Right kidney (tissue), 1 donor: ENCODE data around the gene UBA6.
"Not testable (repeated sequence)": the region's sequence is repeated elsewhere in the genome, so short reads cannot be mapped to it uniquely, and the experiment has no call there.

Source experiments
- DNase-seq: peaks from one replicate; pipeline ENCODE4 v3.0.0-alpha.2; 2016

Gene UBA6

GRCh38 chr4:67714248-67714583, 13.3 kb upstream of the UBA6 start:
- DNase-seq: no peak

GRCh38 chr4:67713529-67714247, 12.7 kb upstream of the UBA6 start:
- no peak for DNase-seq

- no peak for DNase-seq
Observed at GRCh38 chr4:67712650-67713528, 11.9 kb upstream of the UBA6 start.

- no peak for DNase-seq
Observed at GRCh38 chr4:67712000-67712625, 11.2 kb upstream of the UBA6 start.

- not testable (repeated sequence) for DNase-seq
Observed at GRCh38 chr4:67706682-67707081, 5.7 kb upstream of the UBA6 start.

- no peak for DNase-seq
Observed at GRCh38 chr4:67704843-67705242, 3.9 kb upstream of the UBA6 start.

- DNase-seq: no peak
Observed at GRCh38 chr4:67702166-67702565, 1.2 kb upstream of the UBA6 start.

GRCh38 chr4:67701517-67701850, 529 bp upstream of the UBA6 start:
- DNase-seq: no peak

- DNase-seq: no peak
Observed at GRCh38 chr4:67700116-67700737, 728 bp downstream of the UBA6 start.

GRCh38 chr4:67699603-67700002, 1.4 kb downstream of the UBA6 start:
- DNase-seq: no peak

- no peak for DNase-seq
Observed at GRCh38 chr4:67697860-67698687, 2.9 kb downstream of the UBA6 start.

- DNase-seq: no peak
Observed at GRCh38 chr4:67696061-67696460, 4.9 kb downstream of the UBA6 start.

- no peak for DNase-seq
Observed at GRCh38 chr4:67694662-67695061, 6.3 kb downstream of the UBA6 start.

GRCh38 chr4:67691328-67691727, 9.6 kb downstream of the UBA6 start:
- DNase-seq: no peak

- DNase-seq: no peak
Observed at GRCh38 chr4:67687636-67688035, 13.3 kb downstream of the UBA6 start.

GRCh38 chr4:67685532-67685859, 15.5 kb downstream of the UBA6 start:
- DNase-seq: no peak

GRCh38 chr4:67684839-67685531, 16.0 kb downstream of the UBA6 start:
- DNase-seq: no peak

- no peak for DNase-seq
Observed at GRCh38 chr4:67682266-67682665, 18.7 kb downstream of the UBA6 start.

- DNase-seq: no peak
Observed at GRCh38 chr4:67680581-67681222, 20.3 kb downstream of the UBA6 start.

- DNase-seq: no peak
Observed at GRCh38 chr4:67678612-67679011, 22.3 kb downstream of the UBA6 start.

GRCh38 chr4:67674098-67674497, 26.9 kb downstream of the UBA6 start:
- no peak for DNase-seq
